ENCODE data around the gene DLGAP1. TPM values are rescaled to one million over a fixed set of nuclear protein-coding genes. Genes with fewer than 3 reads are reported as not detected.
"Not testable (repeated sequence)": the region's sequence is repeated elsewhere in the genome, so short reads cannot be mapped to it uniquely, and the experiment has no call there.

The DLGAP1 gene
- total and polyA plus RNA-seq, 2 experiments from 2014 or later = 3.1 to 6.5 TPM

DNA sequence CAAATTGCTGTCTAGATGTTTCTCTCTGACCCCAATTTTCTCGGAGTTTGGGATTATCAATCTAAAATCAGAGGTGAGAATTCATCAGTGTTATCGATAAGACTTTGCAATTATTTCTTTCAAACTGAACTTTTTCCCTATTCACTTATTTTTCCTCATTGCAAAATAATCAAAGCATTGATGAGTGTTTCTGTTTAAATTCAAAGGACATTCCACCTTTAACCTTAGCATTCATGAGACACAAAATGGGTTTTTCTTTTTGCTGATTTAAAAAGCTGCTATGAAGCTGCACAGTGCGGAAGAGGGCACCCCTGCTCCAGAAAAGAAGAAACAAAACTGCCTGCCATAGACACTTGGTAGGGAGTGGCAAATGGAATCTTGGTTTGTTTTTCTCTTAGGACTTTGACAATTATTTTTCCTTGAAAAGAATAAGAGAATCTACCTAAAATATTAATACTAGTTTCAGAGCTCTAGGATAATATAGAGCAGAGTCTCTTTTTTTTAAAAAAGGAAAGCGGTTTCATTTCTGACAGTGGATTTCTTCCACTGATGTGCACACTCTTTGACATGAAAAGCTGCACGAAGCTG lies 801.8 kb downstream of the DLGAP1 start:
- H4K20me1 ChIP-seq (ENCODE audit: insufficient read depth, poor library complexity, severe bottlenecking) = no peaks in the 10 kb centered on the region
- no peaks in the 10 kb centered on the region for H3K9me2 ChIP-seq (replicated peaks; ENCODE audit: insufficient read depth)
- H3K4me1 ChIP-seq (ENCODE audit: insufficient read depth) = peaks cover 36% of the 10 kb centered on the region
- H3K9me3 ChIP-seq (ENCODE audit: low read depth) = no peaks in the 10 kb centered on the region
- DNase-seq (ENCODE audit: low spot score) = no peak
- no peaks in the 10 kb centered on the region for H3K79me2 ChIP-seq
- no peak overlapping the region for H3K4me3 ChIP-seq
- H3K4me2 ChIP-seq = no peak overlapping the region
- TF ChIP-seq, protein P1, sequence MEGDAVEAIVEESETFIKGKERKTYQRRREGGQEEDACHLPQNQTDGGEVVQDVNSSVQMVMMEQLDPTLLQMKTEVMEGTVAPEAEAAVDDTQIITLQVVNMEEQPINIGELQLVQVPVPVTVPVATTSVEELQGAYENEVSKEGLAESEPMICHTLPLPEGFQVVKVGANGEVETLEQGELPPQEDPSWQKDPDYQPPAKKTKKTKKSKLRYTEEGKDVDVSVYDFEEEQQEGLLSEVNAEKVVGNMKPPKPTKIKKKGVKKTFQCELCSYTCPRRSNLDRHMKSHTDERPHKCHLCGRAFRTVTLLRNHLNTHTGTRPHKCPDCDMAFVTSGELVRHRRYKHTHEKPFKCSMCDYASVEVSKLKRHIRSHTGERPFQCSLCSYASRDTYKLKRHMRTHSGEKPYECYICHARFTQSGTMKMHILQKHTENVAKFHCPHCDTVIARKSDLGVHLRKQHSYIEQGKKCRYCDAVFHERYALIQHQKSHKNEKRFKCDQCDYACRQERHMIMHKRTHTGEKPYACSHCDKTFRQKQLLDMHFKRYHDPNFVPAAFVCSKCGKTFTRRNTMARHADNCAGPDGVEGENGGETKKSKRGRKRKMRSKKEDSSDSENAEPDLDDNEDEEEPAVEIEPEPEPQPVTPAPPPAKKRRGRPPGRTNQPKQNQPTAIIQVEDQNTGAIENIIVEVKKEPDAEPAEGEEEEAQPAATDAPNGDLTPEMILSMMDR (IDR thresholded peaks at IDR 0.05; ENCODE audit: poor library complexity) = no peak
- TF ChIP-seq EZH2 (IDR thresholded peaks at IDR 0.05; ENCODE audit: borderline replicate concordance) = no peak
- no peak for TF ChIP-seq EZH2phosphoT487 (IDR thresholded peaks at IDR 0.05; ENCODE audit: low read depth, severe bottlenecking, unreplicated experiment)
- WGBS (ENCODE audit: low lambda C conversion rate, missing lambda C conversion rate) = 86% methylated on average over 5 of the region's 5 CpGs
- peak overlapping the region; percentile 84 for H3K27ac ChIP-seq
- H2AFZ ChIP-seq = no peak overlapping the region
- H3K27me3 ChIP-seq = no peaks in the 10 kb centered on the region
- no peaks in the 10 kb centered on the region for H3K36me3 ChIP-seq (replicated peaks; ENCODE audit: insufficient read depth, low read depth)

DNA sequence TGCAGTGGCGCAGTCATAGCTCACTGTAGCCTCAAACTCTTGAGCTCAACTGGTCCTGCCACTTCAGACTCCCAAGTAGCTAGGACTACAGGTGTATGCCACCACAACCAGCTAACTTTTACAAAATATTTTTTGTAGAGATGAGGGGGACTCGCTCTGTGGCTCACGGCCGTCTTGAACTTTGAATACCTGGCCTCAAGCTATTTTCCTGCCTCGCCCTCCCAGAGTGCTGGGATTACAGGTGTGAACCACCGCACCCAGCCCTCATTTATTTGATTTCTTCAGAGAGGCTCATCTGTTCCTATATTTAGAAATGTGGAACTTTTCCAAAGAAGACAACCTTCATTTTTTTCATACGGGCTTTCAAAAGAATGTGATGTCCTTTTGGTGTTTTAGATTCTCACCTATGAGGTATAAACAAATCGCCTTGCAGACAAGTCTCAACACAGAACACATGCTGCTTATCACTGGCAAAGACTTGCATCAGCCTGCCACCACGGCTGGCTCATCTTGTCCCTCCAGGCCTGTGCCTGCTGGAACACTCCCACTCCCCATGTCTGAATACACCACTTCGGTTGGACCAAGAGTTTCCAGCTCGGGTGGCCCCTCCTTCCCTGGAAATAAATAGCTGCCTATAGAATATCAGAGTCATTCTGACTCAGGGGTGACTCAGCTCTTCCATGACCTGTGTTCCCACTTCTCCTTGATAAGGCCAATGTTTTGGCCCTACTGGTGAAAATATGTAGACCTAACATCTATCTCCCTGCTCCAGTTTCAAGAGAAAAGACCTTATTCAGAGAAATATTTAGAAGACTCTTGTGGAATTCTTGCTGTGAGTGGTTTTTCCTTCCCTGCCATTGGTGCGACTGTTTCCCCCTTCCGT lies 802.5 kb downstream of the DLGAP1 start:
- no peaks in the 10 kb centered on the region for H3K79me2 ChIP-seq
- H3K27ac ChIP-seq = peak overlapping the region; percentile 84
- H4K20me1 ChIP-seq (ENCODE audit: insufficient read depth, poor library complexity, severe bottlenecking) = no peaks in the 10 kb centered on the region
- H3K9me2 ChIP-seq (replicated peaks; ENCODE audit: insufficient read depth) = no peaks in the 10 kb centered on the region
- H3K4me1 ChIP-seq (ENCODE audit: insufficient read depth) = peaks cover 36% of the 10 kb centered on the region
- 71% methylated on average over 13 of the region's 13 CpGs for WGBS (ENCODE audit: low lambda C conversion rate, missing lambda C conversion rate)
- no peak overlapping the region for H3K4me2 ChIP-seq
- peak; percentile 91 for DNase-seq (ENCODE audit: low spot score)
- H3K9me3 ChIP-seq (ENCODE audit: low read depth) = no peaks in the 10 kb centered on the region
- H3K27me3 ChIP-seq = no peaks in the 10 kb centered on the region
- H3K4me3 ChIP-seq = no peak overlapping the region
- H2AFZ ChIP-seq = no peak overlapping the region
- H3K36me3 ChIP-seq (replicated peaks; ENCODE audit: insufficient read depth, low read depth) = no peaks in the 10 kb centered on the region
- no peak for TF ChIP-seq EZH2phosphoT487 (IDR thresholded peaks at IDR 0.05; ENCODE audit: low read depth, severe bottlenecking, unreplicated experiment)
- no peak for TF ChIP-seq EZH2 (IDR thresholded peaks at IDR 0.05; ENCODE audit: borderline replicate concordance)
- TF ChIP-seq, protein P1 (IDR thresholded peaks at IDR 0.05; ENCODE audit: poor library complexity) = no peak

- Histone ChIP-seq H3K4me2 (no peak overlapping the region), H3K4me3 (no peak overlapping the region), H3K27ac (no peak overlapping the region), H3K4me1 (ENCODE audit: insufficient read depth) (peaks cover 36% of the 10 kb centered on the region), H3K79me2 (no peaks in the 10 kb centered on the region), H3K9me3 (ENCODE audit: low read depth) (no peaks in the 10 kb centered on the region), H3K36me3 (replicated peaks; ENCODE audit: insufficient read depth, low read depth) (no peaks in the 10 kb centered on the region), H2AFZ (no peak overlapping the region), H3K27me3 (no peaks in the 10 kb centered on the region), H4K20me1 (ENCODE audit: insufficient read depth, poor library complexity, severe bottlenecking) (no peaks in the 10 kb centered on the region), H3K9me2 (replicated peaks; ENCODE audit: insufficient read depth) (no peaks in the 10 kb centered on the region)
- DNase-seq (ENCODE audit: low spot score) = no peak
- TF ChIP-seq, protein P1 (IDR thresholded peaks at IDR 0.05; ENCODE audit: poor library complexity) = no peak
- TF ChIP-seq EZH2phosphoT487 (IDR thresholded peaks at IDR 0.05; ENCODE audit: low read depth, severe bottlenecking, unreplicated experiment) = no peak
- TF ChIP-seq EZH2 (IDR thresholded peaks at IDR 0.05; ENCODE audit: borderline replicate concordance) = no peak
- WGBS (ENCODE audit: low lambda C conversion rate, missing lambda C conversion rate) = 85% methylated on average over 9 of the region's 9 CpGs
Measured at GRCh38 chr18:3651266-3651665, 803.8 kb downstream of the DLGAP1 start.

GRCh38 chr18:3650521-3651042 lies 804.5 kb downstream of the DLGAP1 start:
- H3K27ac ChIP-seq = peak overlapping the region; percentile 13

More at GRCh38 chr18:3650521-3651042, 804.5 kb downstream of the DLGAP1 start:
- not testable (repeated sequence) for H3K27me3 ChIP-seq; H4K20me1 ChIP-seq (ENCODE audit: insufficient read depth, poor library complexity, severe bottlenecking); H3K4me3 ChIP-seq; DNase-seq (ENCODE audit: low spot score); H3K36me3 ChIP-seq (replicated peaks; ENCODE audit: insufficient read depth, low read depth); H3K9me2 ChIP-seq (replicated peaks; ENCODE audit: insufficient read depth); H3K9me3 ChIP-seq (ENCODE audit: low read depth); H2AFZ ChIP-seq; H3K4me2 ChIP-seq; H3K79me2 ChIP-seq
- WGBS (ENCODE audit: low lambda C conversion rate, missing lambda C conversion rate) = 70% methylated on average over 9 of the region's 9 CpGs
- peaks cover 30% of the 10 kb centered on the region for H3K4me1 ChIP-seq (ENCODE audit: insufficient read depth)
